GM12878 (cell line): ENCODE results near the gene EPHA8. TPM values are rescaled to one million over a fixed set of nuclear protein-coding genes. Genes with fewer than 3 reads are reported as not detected.

Source experiments
- ATAC-seq: fragments of 200-7000 bp; cut with Tn5 transposase; 3 replicates; pipeline ENCODE4 v1.9.1; 2020; ENCODE audit warnings: mild to moderate bottlenecking, moderate library complexity
- BruUV-seq: library from RNA; stranded (reverse); fragments of 400-500 nt; replicated peaks from 2 replicates; lab custom pipeline; 2021; lab: Mats Ljungman, UMichigan
- CTCF ChIA-PET: fragments of 300-600 bp; sonication (Branson Sonifier 250); formaldehyde crosslinking; extraction: SDS; loops from one replicate; lab custom pipeline; 2021; ENCODE audit warnings: inconsistent platforms; lab: Yijun Ruan, JAX
- POLR2A ChIA-PET: fragments of 350-600 bp; formaldehyde crosslinking; extraction: SDS; loops from one replicate; lab custom pipeline; 2021; ENCODE audit warnings: inconsistent platforms; lab: Charles Lee
- RAD21 ChIA-PET: fragments of 300-600 bp; sonication (Branson Sonifier 250); formaldehyde crosslinking; loops from one replicate; lab custom pipeline; 2023; ENCODE audit warnings: antibody characterized with exemption; ENCODE audit not compliant: unreplicated experiment; lab: Charles Lee
- SMC1A ChIA-PET: fragments of 300-600 bp; sonication (Branson Sonifier 250); formaldehyde crosslinking; loops from one replicate; lab custom pipeline; 2023; ENCODE audit not compliant: unreplicated experiment, uncharacterized antibody; lab: Charles Lee
- DNase-seq: peaks from one replicate; pipeline ENCODE4 v3.0.0-alpha.2; 2011; ENCODE audit warnings: low read depth, low spot score
- FAIRE-seq: peaks from 3 replicates; lab custom pipeline; 2011; peaks lifted over from hg19 to GRCh38; lab: Jason Lieb, UNC
- H2AFZ ChIP-seq: 2 replicates; pipeline ENCODE4 v1.6.0; 2011; ENCODE audit warnings: low read depth, low read length, control low read depth; ENCODE audit not compliant: control insufficient read depth
- H3K27ac ChIP-seq: 2 replicates; pipeline ENCODE4 v1.5.1; 2011; ENCODE audit warnings: control low read depth; ENCODE audit not compliant: control insufficient read depth, insufficient read depth
- H3K27me3 ChIP-seq, 2 experiments: replicated peaks in 1 of 2; 2 replicates each; pipeline versions ENCODE4 v1.6.0 to v1.6.1; 2011; ENCODE audit warnings: low read length in 1 of 2; ENCODE audit not compliant: control insufficient read depth in 2 of 2, insufficient read depth in 2 of 2
- H3K36me3 ChIP-seq, 2 experiments: 2 replicates each; pipeline ENCODE4 v1.5.1; 2011; ENCODE audit warnings: low read length in 1 of 2; ENCODE audit not compliant: control insufficient read depth in 2 of 2, insufficient read depth in 2 of 2
- H3K4me1 ChIP-seq: 2 replicates; pipeline ENCODE4 v1.6.1; 2011; ENCODE audit warnings: mild to moderate bottlenecking, low read length, moderate library complexity, mixed read lengths; ENCODE audit not compliant: control insufficient read depth, insufficient read depth
- H3K4me2 ChIP-seq: 2 replicates; pipeline ENCODE4 v1.6.0; 2011; ENCODE audit warnings: control low read depth; ENCODE audit not compliant: control insufficient read depth, insufficient read depth
- H3K4me3 ChIP-seq: fragments of 200-600 bp; sonication (generic); 2 replicates; pipeline ENCODE4 v1.5.1; 2016
- H3K79me2 ChIP-seq: 2 replicates; pipeline ENCODE4 v1.6.0; 2011; ENCODE audit warnings: low read length; ENCODE audit not compliant: control insufficient read depth, insufficient read depth
- H3K9ac ChIP-seq: 2 replicates; pipeline ENCODE4 v1.8.0; 2011; ENCODE audit warnings: low read length, control low read depth, mixed read lengths; ENCODE audit not compliant: control insufficient read depth, insufficient read depth
- H3K9me3 ChIP-seq: replicated peaks from 3 replicates; pipeline ENCODE4 v1.5.1; 2011; ENCODE audit warnings: mild to moderate bottlenecking, low read length; ENCODE audit not compliant: control insufficient read depth, insufficient read depth
- H4K20me1 ChIP-seq: 2 replicates; pipeline ENCODE4 v1.6.0; 2011; ENCODE audit not compliant: control insufficient read depth, insufficient read depth
- BACH1 ChIP-seq: fragments of 450-650 bp; IDR thresholded peaks from 2 replicates; pipeline ENCODE4 v1.6.1; 2017; ENCODE audit warnings: mild to moderate bottlenecking, borderline replicate concordance
- ETV6 ChIP-seq, 2 experiments: fragments of 450-650 bp in 1 of 2; IDR thresholded peaks in 1 of 2; conservative IDR thresholded peaks in 1 of 2; 2 replicates each; pipeline ENCODE4 v1.6.1; 2014; ENCODE audit warnings: antibody characterized with exemption in 1 of 2, borderline replicate concordance in 1 of 2, low read depth in 1 of 2, mild to moderate bottlenecking in 1 of 2, moderate library complexity in 1 of 2
- MTA3 ChIP-seq: IDR thresholded peaks from 2 replicates; pipeline ENCODE4 v1.6.1; 2012; ENCODE audit warnings: low read length, inconsistent platforms, borderline replicate concordance
- MYB ChIP-seq: fragments of 150-350 bp; IDR thresholded peaks from 2 replicates; pipeline ENCODE4 v1.6.1; 2014; ENCODE audit warnings: mild to moderate bottlenecking, low read depth, low read length, borderline replicate concordance
- NFYA ChIP-seq: IDR thresholded peaks from 2 replicates; pipeline ENCODE4 v1.6.1; 2011; ENCODE audit warnings: low read depth, mild to moderate bottlenecking, low read length, improper control_type of control experiment, borderline replicate concordance
- NR2C2 ChIP-seq: IDR thresholded peaks from 2 replicates; pipeline ENCODE4 v1.6.1; 2011; ENCODE audit warnings: borderline replicate concordance, low read depth; ENCODE audit not compliant: control insufficient read depth, insufficient read length
- PAX8 ChIP-seq: fragments of 450-650 bp; IDR thresholded peaks from 2 replicates; pipeline ENCODE4 v1.6.1; 2017; ENCODE audit warnings: mild to moderate bottlenecking, moderate library complexity
- TCF12 ChIP-seq: IDR thresholded peaks from 2 replicates; pipeline ENCODE4 v1.6.1; 2011; ENCODE audit warnings: low read depth, mild to moderate bottlenecking, low read length
- YY1 ChIP-seq: IDR thresholded peaks from 2 replicates; pipeline ENCODE4 v1.6.1; 2011; ENCODE audit warnings: low read depth, mild to moderate bottlenecking, low read length
- ZBED1 ChIP-seq: IDR thresholded peaks from 2 replicates; pipeline ENCODE4 v1.6.1; 2016; ENCODE audit warnings: borderline replicate concordance
- ZNF384 ChIP-seq: IDR thresholded peaks from 2 replicates; pipeline ENCODE4 v1.6.1; 2012; ENCODE audit warnings: low read depth, mild to moderate bottlenecking, low read length, improper control_type of control experiment, borderline replicate concordance
- WGBS: methylation state at CpG from one replicate; pipeline ENCODE4 v1.1.6; 2016; ENCODE audit warnings: low lambda C conversion rate; ENCODE audit not compliant: insufficient replicate concordance, insufficient coverage; ENCODE audit errors: missing lambda C conversion rate; 5-methylcytosine and 5-hydroxymethylcytosine counted together
- in situ Hi-C: fragments of 300-500 bp; cut with MboI; formaldehyde crosslinking; loops from 9 replicates; pipeline ENCODE4 v1.14.3; 2018; ENCODE audit warnings: mixed read lengths
- intact Hi-C: fragments of 100-400 bp; cut with micrococcal nuclease; formaldehyde crosslinking; loops from one replicate; pipeline ENCODE4 v1.14.2; 2022; ENCODE audit not compliant: unreplicated experiment
- polyA plus RNA-seq, 11 experiments: library from polyadenylated mRNA; depleted of rRNA in 4 of 11; unstranded in 6 of 11; stranded (reverse) in 5 of 11; fragments of >200 nt; fragmentation: Nextera tagmentation in 4 of 11; fragmentation: Illumina TruSeq in 1 of 11; extraction: Ambion mirVana in 4 of 11; extraction: Trizol in 1 of 11; gene quantifications; 1 replicate in 1 of 11; 2 replicates in 10 of 11; pipeline versions ENCODE4 v1.2.1 to v1.2.3, GENCODE V29; 2011 to 2016; ENCODE audit warnings: inconsistent platforms in 2 of 11, missing spikeins in 2 of 11, low read depth in 1 of 11
- total RNA-seq, 4 experiments: library from RNA; depleted of rRNA in 3 of 4; stranded (reverse); fragments of >200 nt in 3 of 4; fragmentation: Illumina TruSeq in 1 of 4; extraction: Trizol in 1 of 4; gene quantifications; 2 replicates each; pipeline versions ENCODE4 v1.2.1 to v1.2.3, GENCODE V29; 2013 to 2021
- TF ChIP-seq, protein P1 (sequence below): IDR thresholded peaks from 2 replicates; pipeline ENCODE4 v1.6.1; 2011; ENCODE audit warnings: low read depth, mild to moderate bottlenecking, low read length, moderate library complexity, borderline replicate concordance; ENCODE audit errors: extremely low read depth

Gene EPHA8
- total and polyA plus RNA-seq, 10 of the 15 experiments (the other 5 are each of a cell fraction or from before 2014, with no cell fraction given): not detected

DNA sequence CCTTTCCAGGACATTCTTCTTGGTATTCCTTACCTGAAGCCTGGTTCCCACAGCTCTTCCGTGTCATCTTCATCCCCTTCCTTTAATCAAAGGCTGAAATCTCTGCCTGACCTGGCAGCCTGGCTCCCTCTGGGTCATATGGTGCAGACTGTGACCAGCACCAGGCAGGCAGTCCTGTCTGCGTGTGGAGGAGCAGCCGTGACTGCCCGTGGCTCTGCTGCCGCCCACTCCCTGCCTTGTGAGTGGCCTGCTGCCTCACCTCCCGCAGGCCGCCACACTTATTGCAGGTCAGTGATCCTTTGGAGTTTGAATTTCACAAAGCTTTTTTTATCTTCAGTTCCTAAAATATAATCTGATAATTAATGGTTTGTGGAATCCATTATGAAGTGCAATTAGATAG lies 36.2 kb upstream of the EPHA8 start (continued):
- no peak for TF ChIP-seq YY1

DNA sequence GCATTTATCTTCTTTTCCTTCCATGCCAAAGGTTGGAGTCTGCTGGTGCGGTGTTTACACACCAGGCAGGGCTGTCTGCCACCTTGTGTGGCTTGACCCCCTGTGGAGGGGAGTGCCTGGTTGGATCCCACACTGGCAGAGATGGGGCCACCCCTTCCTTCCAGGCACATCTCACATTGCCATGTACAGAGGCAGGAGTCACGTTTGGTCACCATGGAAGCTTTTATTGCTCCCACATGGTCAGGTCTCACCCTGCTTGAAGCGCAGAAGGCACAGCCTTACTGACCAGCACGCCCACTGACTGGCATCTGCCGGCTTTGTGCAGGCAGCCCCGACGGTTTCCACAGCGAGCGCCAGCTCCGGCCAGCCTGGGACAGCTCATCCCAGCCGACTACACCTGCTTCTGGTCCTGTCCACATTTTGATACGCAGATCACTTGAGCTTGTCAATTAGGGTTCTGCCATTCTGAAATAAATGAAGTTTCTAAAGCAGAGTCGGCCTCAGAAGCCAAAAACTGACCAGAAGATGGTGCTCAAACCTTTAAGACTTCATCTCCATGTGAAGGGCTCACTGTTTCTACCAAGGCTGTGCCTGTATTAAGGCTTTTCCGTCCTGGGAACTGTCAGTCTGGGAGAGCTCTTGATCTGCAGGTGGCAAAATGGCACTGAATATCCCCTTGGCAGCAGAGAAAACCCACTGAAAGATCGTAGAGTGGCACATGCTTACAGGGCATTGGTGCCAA lies 35.6 kb upstream of the EPHA8 start:
- no peak overlapping the region for H3K4me3 ChIP-seq
- H3K4me2 ChIP-seq: no peak overlapping the region
- no peaks in the 10 kb centered on the region for H3K4me1 ChIP-seq
- in situ Hi-C loops: no loop called here
- no peaks in the 10 kb centered on the region for H4K20me1 ChIP-seq
- ChIA-PET SMC1A (no interaction called here), CTCF (no interaction called here), RAD21 (no interaction called here), POLR2A (interaction anchor here (0.7 to 1.6 kb wide), 2 partner anchors 15 to 361 kb away, joined by 3 read pairs; no protein-coding TSS in a partner anchor)
- no peaks in the 10 kb centered on the region for H3K27me3 ChIP-seq
- no TSS peak for BruUV-seq
- 91% methylated on average over 15 of the region's 15 CpGs for WGBS
- peaks cover 3 to 12% of the 10 kb centered on the region in 2 experiments; a peak in 3 of 4 replicates for H3K36me3 ChIP-seq
- no peak for ATAC-seq
- intact Hi-C loops: no loop called here
- H3K9me3 ChIP-seq: no peaks in the 10 kb centered on the region
- no peak for DNase-seq
- no peak for FAIRE-seq
- H3K9ac ChIP-seq: no peak overlapping the region
- no peaks in the 10 kb centered on the region for H3K79me2 ChIP-seq
- no peak overlapping the region for H2AFZ ChIP-seq
- TF ChIP-seq PAX8 (no peak), YY1 (no peak), ZBED1 (no peak), ZNF384 (no peak), ETV6 (conservative IDR thresholded peaks at IDR 0.05 in 1 of 2, IDR thresholded peaks at IDR 0.05 in 1 of 2; ENCODE audit: borderline replicate concordance in 1 of 2, low read depth in 1 of 2) (no peak), MTA3 (no peak), MYB (no peak), BACH1 (no peak), TCF12 (no peak), NFYA (no peak), NR2C2 (no peak)
- TF ChIP-seq, protein P1, sequence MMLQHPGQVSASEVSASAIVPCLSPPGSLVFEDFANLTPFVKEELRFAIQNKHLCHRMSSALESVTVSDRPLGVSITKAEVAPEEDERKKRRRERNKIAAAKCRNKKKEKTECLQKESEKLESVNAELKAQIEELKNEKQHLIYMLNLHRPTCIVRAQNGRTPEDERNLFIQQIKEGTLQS: no peak
- H3K27ac ChIP-seq: no peak overlapping the region
